Right kidney (tissue), 9 donors: Measurements from ENCODE around the gene TARS2.

Source experiments
- DNase-seq: peaks from one replicate; pipeline ENCODE4 v3.0.0-alpha.2; 2016
- long read RNA-seq, 8 donors: transcript quantifications; one replicate each; lab custom pipeline, GENCODE V29; 2026

Gene TARS2, protein sequence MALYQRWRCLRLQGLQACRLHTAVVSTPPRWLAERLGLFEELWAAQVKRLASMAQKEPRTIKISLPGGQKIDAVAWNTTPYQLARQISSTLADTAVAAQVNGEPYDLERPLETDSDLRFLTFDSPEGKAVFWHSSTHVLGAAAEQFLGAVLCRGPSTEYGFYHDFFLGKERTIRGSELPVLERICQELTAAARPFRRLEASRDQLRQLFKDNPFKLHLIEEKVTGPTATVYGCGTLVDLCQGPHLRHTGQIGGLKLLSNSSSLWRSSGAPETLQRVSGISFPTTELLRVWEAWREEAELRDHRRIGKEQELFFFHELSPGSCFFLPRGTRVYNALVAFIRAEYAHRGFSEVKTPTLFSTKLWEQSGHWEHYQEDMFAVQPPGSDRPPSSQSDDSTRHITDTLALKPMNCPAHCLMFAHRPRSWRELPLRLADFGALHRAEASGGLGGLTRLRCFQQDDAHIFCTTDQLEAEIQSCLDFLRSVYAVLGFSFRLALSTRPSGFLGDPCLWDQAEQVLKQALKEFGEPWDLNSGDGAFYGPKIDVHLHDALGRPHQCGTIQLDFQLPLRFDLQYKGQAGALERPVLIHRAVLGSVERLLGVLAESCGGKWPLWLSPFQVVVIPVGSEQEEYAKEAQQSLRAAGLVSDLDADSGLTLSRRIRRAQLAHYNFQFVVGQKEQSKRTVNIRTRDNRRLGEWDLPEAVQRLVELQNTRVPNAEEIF
- long read RNA-seq, donor 1, partial matches to known transcripts: 0 of 4 reads
- long read RNA-seq, donor 1, other reads (novel, unspliced or antisense): 0 of 4 reads
- long read RNA-seq, donor 2, partial matches to known transcripts: 0 of 1 reads
- long read RNA-seq, donor 2, other reads (novel, unspliced or antisense): 0 of 1 reads
- long read RNA-seq, donor 3, partial matches to known transcripts: 0 of 2 reads
- long read RNA-seq, donor 3, other reads (novel, unspliced or antisense): 0 of 2 reads
- long read RNA-seq, donor 4, partial matches to known transcripts: 8 of 14 reads
- long read RNA-seq, donor 4, other reads (novel, unspliced or antisense): 0 of 14 reads
- long read RNA-seq, donor 5, partial matches to known transcripts: 0 of 6 reads
- long read RNA-seq, donor 5, other reads (novel, unspliced or antisense): 0 of 6 reads
- long read RNA-seq, donor 6, partial matches to known transcripts: 5 of 10 reads
- long read RNA-seq, donor 6, other reads (novel, unspliced or antisense): 0 of 10 reads
- long read RNA-seq, donor 7, transcript TARS2-204 (18 exons, 2,729 nt): major isoform, 6 of 8 reads
- long read RNA-seq, donor 7, partial matches to known transcripts: 0 of 8 reads
- long read RNA-seq, donor 7, other reads (novel, unspliced or antisense): 0 of 8 reads
- long read RNA-seq, donor 8, partial matches to known transcripts: 0 of 4 reads
- long read RNA-seq, donor 8, other reads (novel, unspliced or antisense): 0 of 4 reads

DNA sequence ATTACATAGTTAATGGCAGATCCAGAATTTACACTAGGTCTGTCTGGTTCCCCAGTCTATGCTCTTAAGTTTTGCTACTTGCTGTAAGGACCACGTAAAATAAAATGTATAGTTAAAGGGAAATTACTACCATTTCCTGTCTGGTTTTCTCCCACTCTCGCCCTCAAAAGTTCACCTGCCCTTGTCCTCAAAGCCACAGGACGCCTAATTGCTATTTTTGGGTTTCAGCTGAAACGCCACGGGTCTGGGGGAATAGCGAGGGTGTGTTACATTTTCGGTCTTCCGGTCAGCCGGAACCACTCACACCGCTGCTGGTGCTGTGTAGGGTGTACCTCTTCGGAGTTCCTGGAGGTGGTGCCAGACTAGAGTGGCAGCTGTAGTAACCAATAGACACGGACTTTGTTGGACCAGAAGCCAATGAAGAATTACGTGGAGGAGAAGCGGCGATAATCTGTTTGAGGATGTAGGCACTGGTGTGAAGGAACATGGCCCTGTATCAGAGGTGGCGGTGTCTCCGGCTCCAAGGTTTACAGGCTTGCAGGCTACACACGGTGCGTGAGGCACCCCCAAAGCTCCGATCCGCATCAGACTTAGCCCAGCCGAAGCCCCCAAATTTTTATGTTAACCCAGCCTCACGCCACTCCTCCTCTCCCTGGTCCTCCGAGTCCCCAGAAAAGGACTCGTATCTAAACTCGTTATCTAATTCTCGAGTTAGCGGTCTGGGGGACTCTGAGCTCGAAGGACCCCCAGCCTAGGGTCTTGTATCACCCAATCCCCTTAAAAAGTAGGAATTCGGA, at the start of gene TARS2:
TARS2 (plus strand) TSS at position 454 of the 797 bp plus-strand sequence; CDS start at position 486, 32 bp downstream.
- DNase-seq: peak; percentile 82

GRCh38 chr1:150441121-150441520, 46.1 kb upstream of the TARS2 start:
- no peak for DNase-seq

DNA sequence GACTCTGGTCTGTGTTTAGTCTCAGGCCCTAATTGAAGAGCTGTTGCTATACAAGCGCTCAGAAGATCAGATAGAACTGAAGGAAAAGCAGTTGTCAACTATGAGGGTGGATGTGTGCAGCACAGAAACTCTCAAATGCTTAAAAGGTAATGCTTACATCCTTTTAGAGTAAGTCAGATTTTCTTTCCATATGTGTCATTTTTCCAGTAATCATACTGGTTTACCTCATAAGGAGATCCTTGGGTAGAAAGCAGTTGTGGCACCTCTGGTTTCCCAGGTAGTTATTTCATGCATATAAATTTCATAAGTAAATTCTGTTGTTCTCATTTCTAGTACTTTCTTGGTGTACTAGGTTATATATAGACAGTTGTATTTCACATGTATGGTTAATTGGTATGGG, 43.0 kb upstream of the TARS2 start:
- no peak for DNase-seq

DNA sequence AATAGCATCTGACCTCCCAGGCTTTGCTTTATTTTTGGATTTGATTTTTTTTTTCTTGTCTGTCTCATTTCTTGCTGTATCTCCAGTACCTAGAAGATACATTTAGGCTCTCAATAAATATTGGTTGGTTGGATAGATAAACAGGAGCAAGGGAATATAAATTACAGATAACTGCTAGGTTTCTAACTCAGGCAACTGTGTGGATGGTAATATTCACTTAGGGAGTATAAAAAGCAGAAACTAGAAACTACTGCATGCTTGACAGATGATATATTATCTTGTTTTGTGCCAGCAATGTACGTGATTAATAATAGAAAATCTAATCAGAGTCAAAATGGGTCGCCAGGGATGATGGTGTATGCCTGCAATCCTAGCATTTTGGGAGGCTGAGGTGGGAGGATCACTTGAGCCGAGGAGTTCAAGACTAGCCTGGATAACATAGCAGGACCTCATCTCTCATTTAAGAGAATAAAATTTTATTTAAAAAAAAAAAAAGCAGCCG, 31.0 kb upstream of the TARS2 start:
- no peak for DNase-seq

DNA sequence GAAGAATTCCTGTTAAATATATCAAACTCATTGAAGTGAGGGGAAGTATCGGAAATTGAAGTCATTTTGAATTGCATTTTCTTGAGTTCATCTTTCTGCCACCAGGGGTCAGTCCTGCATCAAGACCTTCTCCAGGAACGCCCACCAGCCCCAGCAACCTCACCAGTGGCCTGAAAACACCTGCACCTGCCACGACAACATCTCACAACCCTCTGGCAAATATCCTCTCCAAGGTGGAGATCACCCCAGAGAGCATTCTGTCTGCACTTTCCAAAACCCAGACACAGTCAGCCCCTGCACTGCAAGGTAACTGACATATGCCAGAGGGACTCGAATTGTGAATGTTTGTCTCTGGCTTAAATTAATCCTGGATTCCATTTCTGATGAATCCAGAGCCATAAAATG, 22.8 kb upstream of the TARS2 start:
- DNase-seq: peak; percentile 30

DNA sequence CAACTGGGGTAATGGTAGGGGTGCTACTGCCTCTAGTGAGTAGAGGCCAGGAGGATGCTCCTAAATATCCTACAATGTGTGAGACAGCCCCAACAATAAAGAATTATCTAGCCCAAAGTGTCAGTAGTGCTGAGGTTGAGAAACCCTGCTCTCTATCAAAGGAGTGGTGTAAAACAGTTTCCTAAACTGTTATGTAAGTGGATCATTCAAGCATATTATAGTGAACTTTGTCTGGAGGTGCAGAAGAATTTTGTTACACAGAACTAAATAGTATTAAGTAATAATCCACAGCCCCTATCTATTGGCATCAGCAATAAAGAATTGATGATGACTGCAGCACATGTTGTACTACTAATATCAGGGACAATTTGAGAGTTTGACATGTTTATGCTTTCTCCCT, 20.3 kb upstream of the TARS2 start:
- DNase-seq: no peak

- no peak for DNase-seq
Measured at GRCh38 chr1:150469291-150469690, 17.9 kb upstream of the TARS2 start.

GRCh38 chr1:150472601-150473200, 14.5 kb upstream of the TARS2 start:
- DNase-seq: no peak

- DNase-seq: no peak
Measured at GRCh38 chr1:150473659-150474058, 13.6 kb upstream of the TARS2 start.

DNA sequence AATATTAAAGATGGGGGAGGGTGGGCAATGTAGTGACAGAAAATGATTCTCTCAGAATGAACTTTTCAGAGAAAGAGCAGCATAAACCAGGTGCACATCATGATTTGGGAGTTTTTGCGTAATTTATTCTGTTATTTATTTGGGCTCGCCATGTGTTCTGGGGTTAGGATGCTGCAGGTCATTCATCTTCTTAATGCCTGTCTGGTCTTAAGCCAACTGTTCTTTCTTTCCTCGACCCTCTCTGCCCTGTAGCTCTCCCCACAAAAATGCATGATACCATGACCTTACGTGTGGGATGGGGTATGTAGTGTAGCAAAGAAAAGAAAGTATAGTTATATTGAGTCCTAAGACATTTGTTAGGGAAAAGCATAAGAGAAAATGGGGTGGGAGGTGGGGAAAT, 12.3 kb upstream of the TARS2 start:
- no peak for DNase-seq

GRCh38 chr1:150476754-150477153, 10.5 kb upstream of the TARS2 start:
- no peak for DNase-seq

- no peak for DNase-seq
Measured at GRCh38 chr1:150477320-150477719, 9.9 kb upstream of the TARS2 start.

GRCh38 chr1:150477733-150478132, 9.5 kb upstream of the TARS2 start:
- DNase-seq: no peak

GRCh38 chr1:150479370-150479769, 7.8 kb upstream of the TARS2 start:
- DNase-seq: no peak

- DNase-seq: no peak
Measured at GRCh38 chr1:150479927-150480352, 7.3 kb upstream of the TARS2 start.

DNA sequence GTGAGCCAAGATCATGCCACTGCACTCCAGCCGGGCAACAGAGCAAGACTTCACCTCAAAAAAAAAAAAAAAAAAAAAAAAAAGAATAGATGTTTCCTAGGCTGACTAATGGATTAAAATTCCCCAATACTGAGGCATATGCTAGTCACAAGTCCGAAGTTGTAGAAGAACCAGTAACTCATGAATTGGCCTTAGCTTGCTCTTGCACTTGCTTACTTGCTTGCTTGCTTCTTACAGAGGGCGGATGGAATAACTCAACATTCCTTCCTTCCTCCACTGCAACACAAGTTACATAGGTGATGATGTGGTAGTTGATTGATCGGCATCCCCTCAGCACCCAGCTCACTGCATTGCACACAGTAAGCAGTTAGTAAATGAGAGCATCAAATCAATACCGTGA, 2.8 kb upstream of the TARS2 start:
- no peak for DNase-seq

- DNase-seq: no peak
Measured at GRCh38 chr1:150484861-150485260, 2.4 kb upstream of the TARS2 start.

DNA sequence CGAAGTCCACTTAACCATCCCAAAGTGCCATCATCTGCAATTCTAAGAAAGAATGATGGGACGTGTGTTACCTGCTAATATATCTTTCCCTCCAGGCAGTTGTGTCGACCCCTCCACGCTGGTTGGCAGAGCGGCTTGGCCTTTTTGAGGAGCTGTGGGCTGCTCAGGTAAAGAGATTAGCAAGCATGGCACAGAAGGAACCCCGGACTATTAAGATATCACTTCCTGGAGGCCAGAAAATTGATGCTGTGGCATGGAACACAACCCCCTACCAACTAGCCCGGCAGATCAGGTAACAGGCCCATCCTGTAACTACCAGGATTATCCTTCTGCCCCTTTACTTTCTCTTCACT, 520 bp downstream of the TARS2 start:
- DNase-seq: no peak

DNA sequence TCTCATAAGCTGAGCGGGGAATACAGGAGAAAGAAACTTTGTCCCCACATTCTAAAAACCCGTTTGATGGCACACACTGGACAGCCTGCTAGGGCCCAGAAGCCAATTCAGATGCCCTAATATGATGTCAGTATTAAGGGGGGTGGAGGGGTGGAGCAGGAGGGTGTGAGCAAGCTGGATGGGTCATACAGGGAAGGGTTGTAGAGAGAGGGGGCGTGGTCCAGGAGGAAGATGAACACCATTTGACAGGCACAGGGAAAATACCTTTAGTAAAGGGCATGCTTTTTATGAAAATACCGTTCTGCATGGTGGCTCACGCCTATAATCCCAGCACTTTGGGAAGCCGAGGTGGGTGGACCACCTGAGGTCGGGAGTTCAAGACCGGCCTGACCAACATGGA, 6.0 kb downstream of the TARS2 start:
- no peak for DNase-seq

GRCh38 chr1:150498342-150498741, 11.1 kb downstream of the TARS2 start:
- no peak for DNase-seq

GRCh38 chr1:150505431-150505830, 18.2 kb downstream of the TARS2 start:
- DNase-seq: no peak
